Thoracic aorta (tissue), 2 donors: ENCODE results near the gene TRMT11. TPM values are rescaled to one million over a fixed set of nuclear protein-coding genes. Genes with fewer than 3 reads are reported as not detected.

Experiments used
- ATAC-seq: fragments of 150-250 bp; one replicate; pipeline ENCODE4 v1.8.0; 2017; ENCODE audit warnings: low read depth; ENCODE audit not compliant: insufficient number of reproducible peaks, low FRiP score
- DNase-seq: peaks from one replicate; pipeline ENCODE4 v3.0.0-alpha.2; 2020; ENCODE audit warnings: low spot score
- H3K27ac ChIP-seq, 2 donors: fragments of 200-600 bp; sonication (generic); 1 replicate in 1 of 2; 2 replicates in 1 of 2; pipeline ENCODE4 v1.5.1; 2016; ENCODE audit warnings: mild to moderate bottlenecking in 2 of 2, moderate library complexity in 2 of 2
- H3K27me3 ChIP-seq: fragments of 200-600 bp; sonication (generic); replicated peaks from 2 replicates; pipeline ENCODE4 v1.6.0; 2016; ENCODE audit warnings: mild to moderate bottlenecking; ENCODE audit not compliant: insufficient read depth
- H3K36me3 ChIP-seq: fragments of 200-600 bp; sonication (generic); one replicate; pipeline ENCODE4 v1.5.1; 2016
- H3K4me1 ChIP-seq, 2 donors: fragments of 200-600 bp; sonication (generic); 1 replicate in 1 of 2; 2 replicates in 1 of 2; pipeline versions ENCODE4 v1.5.1 to v1.6.0; 2016; ENCODE audit warnings: low read depth in 2 of 2, mild to moderate bottlenecking in 1 of 2; ENCODE audit not compliant: control insufficient read depth in 1 of 2
- H3K4me3 ChIP-seq: fragments of 200-600 bp; sonication (generic); 2 replicates; pipeline ENCODE4 v1.5.1; 2016; ENCODE audit warnings: mild to moderate bottlenecking
- H3K9me3 ChIP-seq: fragments of 200-600 bp; sonication (generic); 2 replicates; pipeline ENCODE4 v1.5.1; 2016
- CTCF ChIP-seq: fragments of 200-600 bp; sonication (generic); IDR thresholded peaks from one replicate; pipeline ENCODE4 v1.5.1; 2019; ENCODE audit warnings: antibody characterized with exemption
- total RNA-seq, 2 donors: library from RNA; depleted of rRNA; stranded (reverse); fragments of >200 nt; gene quantifications; one replicate each; pipeline versions ENCODE4 v1.1.0 to v1.2.3, GENCODE V29; 2016

TRMT11 gene
- total RNA-seq, 2 donors from 2014 or later = 33.6 to 54.0 TPM

GRCh38 chr6:126033696-126034095, 47.4 kb downstream of the TRMT11 start:
- no peaks in the 10 kb centered on the region for H3K36me3 ChIP-seq
- no peak overlapping the region for H3K27ac ChIP-seq
- no peak for DNase-seq
- peaks cover 0 to 9% of the 10 kb centered on the region in 2 donors for H3K4me1 ChIP-seq
- no peak overlapping the region for H3K4me3 ChIP-seq
- H3K27me3 ChIP-seq = no peaks in the 10 kb centered on the region
- peak; percentile 70 for ATAC-seq
- H3K9me3 ChIP-seq = no peaks in the 10 kb centered on the region
- peak; percentile 54 for TF ChIP-seq CTCF

- Histone ChIP-seq H3K27ac (no peak overlapping the region), H3K27me3 (no peaks in the 10 kb centered on the region), H3K4me3 (no peak overlapping the region), H3K36me3 (no peaks in the 10 kb centered on the region), H3K4me1 (peaks cover 6 to 18% of the 10 kb centered on the region in 2 donors), H3K9me3 (no peaks in the 10 kb centered on the region)
- TF ChIP-seq CTCF = no peak
- no peak for ATAC-seq
- no peak for DNase-seq
These were observed 48.3 kb downstream of the TRMT11 start for GRCh38 chr6:126034656-126035055.

GRCh38 chr6:126035764-126036163, 49.4 kb downstream of the TRMT11 start:
- ATAC-seq = no peak
- Histone ChIP-seq H3K27ac (no peak overlapping the region), H3K9me3 (no peaks in the 10 kb centered on the region), H3K4me1 (peaks cover 17 to 29% of the 10 kb centered on the region in 2 donors), H3K36me3 (no peaks in the 10 kb centered on the region), H3K27me3 (no peaks in the 10 kb centered on the region), H3K4me3 (no peak overlapping the region)
- TF ChIP-seq CTCF = no peak
- no peak for DNase-seq

- DNase-seq (no peak), ATAC-seq (no peak)
- no peak overlapping the region for H3K27ac ChIP-seq
- H3K4me1 ChIP-seq = peaks cover 30 to 49% of the 10 kb centered on the region in 2 donors
- no peak for TF ChIP-seq CTCF
- H3K9me3 ChIP-seq = no peaks in the 10 kb centered on the region
- no peaks in the 10 kb centered on the region for H3K27me3 ChIP-seq
- H3K4me3 ChIP-seq = no peak overlapping the region
- H3K36me3 ChIP-seq = no peaks in the 10 kb centered on the region
These were observed 51.9 kb downstream of the TRMT11 start for GRCh38 chr6:126038234-126038633.

- Histone ChIP-seq H3K36me3 (no peaks in the 10 kb centered on the region), H3K4me1 (peaks cover 30 to 40% of the 10 kb centered on the region in 2 donors), H3K27ac (peak overlapping the region; percentile 62 to 70), H3K4me3 (no peak overlapping the region), H3K27me3 (no peaks in the 10 kb centered on the region), H3K9me3 (no peaks in the 10 kb centered on the region)
- DNase-seq = no peak
- ATAC-seq = no peak
- no peak for TF ChIP-seq CTCF
These were observed 52.9 kb downstream of the TRMT11 start for GRCh38 chr6:126039284-126039683.
